ENCODE measurements around the gene BRICD5. TPM values are rescaled to one million over a fixed set of nuclear protein-coding genes. Genes with fewer than 3 reads are reported as not detected.

BRICD5 gene
- total RNA-seq, 1 experiment from 2014 or later, result 3.9 TPM

DNA sequence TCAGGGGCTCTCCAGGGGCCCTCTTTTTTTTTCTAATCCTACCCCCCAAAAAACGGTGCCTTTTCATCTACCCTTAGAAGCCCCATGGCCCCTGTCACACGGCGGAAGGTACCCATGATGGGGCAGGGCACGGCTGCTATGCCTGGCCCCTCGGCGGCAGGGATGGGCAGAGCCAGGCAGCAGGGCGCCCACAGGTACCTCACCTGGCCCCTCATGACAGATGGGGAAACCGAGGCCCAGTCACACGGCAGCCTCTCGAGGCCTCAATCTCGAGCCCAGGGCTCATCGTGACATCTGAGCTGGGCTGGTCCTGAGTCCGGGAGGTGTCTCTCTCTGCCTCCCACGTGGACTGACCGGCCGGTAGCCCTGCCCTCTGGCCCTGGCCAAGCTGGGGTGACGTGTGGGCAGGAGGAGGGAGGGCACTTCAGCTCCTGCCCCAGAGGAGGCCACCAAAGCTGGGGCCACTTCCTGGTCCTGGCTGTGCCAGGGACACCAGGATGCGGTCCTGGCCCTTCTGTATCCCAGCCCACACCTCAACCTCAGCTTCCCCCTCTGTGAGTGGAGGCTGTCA is 43.5 kb downstream of the BRICD5 start:
- DNase-seq, result no peak
- no peak overlapping the region for H3K4me3 ChIP-seq (ENCODE audit: insufficient read depth, low read depth, low read length)
- peaks cover 6% of the 10 kb centered on the region for H3K36me3 ChIP-seq (replicated peaks; ENCODE audit: control insufficient read depth, insufficient read depth, low read length)
- no peaks in the 10 kb centered on the region for H3K27me3 ChIP-seq (ENCODE audit: control insufficient read depth, insufficient read depth, low read length)

DNA sequence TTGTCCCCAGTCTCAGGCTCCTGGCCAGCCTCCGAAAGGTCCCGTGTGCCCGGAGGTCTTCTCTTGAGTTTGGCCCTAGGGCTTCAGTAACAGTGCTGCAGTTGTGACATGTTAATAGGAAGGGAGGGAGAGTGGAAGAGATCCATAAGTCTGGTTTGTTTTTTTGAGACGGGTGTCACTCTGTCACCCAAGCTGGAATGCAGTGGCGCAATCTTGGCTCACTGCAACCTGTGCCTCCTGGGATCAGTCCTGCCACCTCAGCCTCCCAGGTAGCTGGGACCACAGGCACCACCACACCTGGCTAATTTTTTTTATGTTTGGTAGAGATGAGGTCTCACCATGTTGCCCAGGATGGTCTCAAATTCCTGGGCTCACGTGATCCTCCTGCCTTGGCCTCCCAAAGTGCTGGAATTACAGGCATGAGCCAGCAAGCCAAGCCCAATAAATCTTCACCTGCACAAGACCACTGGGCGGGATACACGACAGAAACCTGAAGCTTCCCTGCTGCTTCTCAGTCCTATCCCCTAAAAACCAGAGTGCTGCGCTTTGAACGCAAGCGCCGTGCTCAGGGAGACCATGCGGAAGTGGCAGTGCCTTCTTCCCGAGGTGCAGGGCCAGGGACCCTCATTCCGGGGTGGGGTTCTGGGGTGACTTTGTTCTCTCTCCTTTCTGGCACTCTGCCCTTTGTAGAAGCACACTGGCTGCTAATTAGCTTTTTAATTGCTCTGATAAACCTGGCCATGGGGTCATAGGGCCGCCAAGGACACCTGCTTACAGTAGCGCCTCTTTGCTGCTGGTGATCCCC is 44.2 kb downstream of the BRICD5 start:
- Histone ChIP-seq H3K27me3 (ENCODE audit: control insufficient read depth, insufficient read depth, low read length) (no peaks in the 10 kb centered on the region), H3K36me3 (replicated peaks; ENCODE audit: control insufficient read depth, insufficient read depth, low read length) (peaks cover 6% of the 10 kb centered on the region), H3K4me3 (ENCODE audit: insufficient read depth, low read depth, low read length) (no peak overlapping the region)
- no peak for DNase-seq

DNA sequence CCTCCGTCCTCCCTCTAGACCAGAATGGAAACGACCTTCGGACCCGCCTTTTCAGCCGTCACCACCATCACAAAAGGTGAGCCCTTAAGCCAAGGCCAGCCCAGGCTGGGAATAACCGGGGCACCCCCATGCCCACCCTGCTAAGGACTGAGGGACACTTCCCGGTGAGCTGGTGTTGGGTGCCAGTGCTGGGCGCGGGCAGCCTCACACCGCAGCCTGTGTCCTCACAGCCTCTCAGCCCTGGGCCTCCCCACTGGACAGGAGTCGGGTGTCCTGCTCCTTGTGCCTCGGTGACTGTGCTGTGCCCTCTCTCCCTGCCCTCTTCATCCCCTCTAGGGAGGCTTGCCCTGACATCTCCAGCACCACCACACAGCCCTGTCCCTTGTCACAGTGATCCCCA is 44.8 kb downstream of the BRICD5 start:
- no peak overlapping the region for H3K4me3 ChIP-seq (ENCODE audit: insufficient read depth, low read depth, low read length)
- DNase-seq, result no peak
- H3K27me3 ChIP-seq (ENCODE audit: control insufficient read depth, insufficient read depth, low read length), result no peaks in the 10 kb centered on the region
- H3K36me3 ChIP-seq (replicated peaks; ENCODE audit: control insufficient read depth, insufficient read depth, low read length), result peaks cover 6% of the 10 kb centered on the region

DNA sequence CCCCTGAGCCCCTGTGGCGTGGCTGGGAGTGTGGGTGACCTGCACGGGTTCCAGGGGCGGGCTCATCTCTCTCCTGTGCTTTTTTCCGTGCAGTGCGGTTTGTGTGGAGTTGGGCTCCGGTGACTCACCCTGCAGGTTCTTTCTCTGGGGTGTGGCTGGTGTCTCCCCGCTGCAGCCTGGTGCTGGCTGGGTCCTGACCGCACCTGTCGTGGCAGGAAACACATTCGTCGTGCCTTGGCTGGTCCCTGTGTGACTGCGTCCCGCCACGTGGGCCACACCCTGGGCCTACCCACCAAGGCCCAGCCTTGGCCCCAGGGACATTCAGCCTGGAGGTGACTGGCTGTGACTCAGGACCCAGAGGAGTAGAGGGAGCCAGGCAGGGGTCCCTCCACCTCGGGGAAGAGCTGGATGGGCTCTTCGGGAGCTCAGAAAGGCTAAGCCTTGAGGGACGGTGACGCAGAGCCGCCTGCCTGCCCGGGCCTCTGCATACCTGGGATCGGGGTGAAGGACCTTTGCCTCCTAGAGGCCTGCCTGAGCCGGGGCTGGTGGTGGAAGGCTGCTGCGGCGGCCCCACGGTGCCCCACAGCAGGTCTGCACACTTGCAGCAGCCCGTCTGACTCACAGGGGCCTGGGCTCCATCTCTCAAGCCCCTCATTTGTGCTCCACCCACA is 47.3 kb downstream of the BRICD5 start:
- Histone ChIP-seq H3K27me3 (ENCODE audit: control insufficient read depth, insufficient read depth, low read length) (no peaks in the 10 kb centered on the region), H3K4me3 (ENCODE audit: insufficient read depth, low read depth, low read length) (no peak overlapping the region)
- DNase-seq, result no peak

DNA sequence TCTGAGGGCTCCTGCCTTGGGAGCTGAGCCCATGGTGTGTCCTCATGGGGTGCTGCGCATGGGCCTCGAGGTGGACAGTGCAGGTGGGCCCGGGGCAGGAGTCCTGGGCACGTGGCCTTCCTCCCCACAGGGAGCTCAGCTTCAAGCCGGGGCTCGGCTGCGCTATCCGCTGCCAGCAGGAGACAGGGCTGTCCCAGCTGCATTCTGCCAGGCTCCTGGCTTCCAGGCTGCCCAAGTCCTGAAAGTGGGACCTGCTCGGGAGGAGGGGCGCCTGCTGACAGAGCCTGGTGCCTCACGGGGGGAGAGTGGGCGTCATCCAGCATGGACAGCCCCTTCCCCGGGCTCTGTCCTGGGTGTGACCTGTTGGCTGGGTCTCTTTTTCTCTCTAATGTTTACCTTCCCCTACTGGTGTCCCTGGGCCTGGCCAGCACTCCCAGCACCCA is 48.0 kb downstream of the BRICD5 start:
- Histone ChIP-seq H3K4me3 (ENCODE audit: insufficient read depth, low read depth, low read length) (no peak overlapping the region), H3K36me3 (replicated peaks; ENCODE audit: control insufficient read depth, insufficient read depth, low read length) (peaks cover 4% of the 10 kb centered on the region), H3K27me3 (ENCODE audit: control insufficient read depth, insufficient read depth, low read length) (no peaks in the 10 kb centered on the region)
- DNase-seq, result no peak

More for the DNA sequence above, 47.3 kb downstream of the BRICD5 start:
- peaks cover 6% of the 10 kb centered on the region for H3K36me3 ChIP-seq (replicated peaks; ENCODE audit: control insufficient read depth, insufficient read depth, low read length)

DNA sequence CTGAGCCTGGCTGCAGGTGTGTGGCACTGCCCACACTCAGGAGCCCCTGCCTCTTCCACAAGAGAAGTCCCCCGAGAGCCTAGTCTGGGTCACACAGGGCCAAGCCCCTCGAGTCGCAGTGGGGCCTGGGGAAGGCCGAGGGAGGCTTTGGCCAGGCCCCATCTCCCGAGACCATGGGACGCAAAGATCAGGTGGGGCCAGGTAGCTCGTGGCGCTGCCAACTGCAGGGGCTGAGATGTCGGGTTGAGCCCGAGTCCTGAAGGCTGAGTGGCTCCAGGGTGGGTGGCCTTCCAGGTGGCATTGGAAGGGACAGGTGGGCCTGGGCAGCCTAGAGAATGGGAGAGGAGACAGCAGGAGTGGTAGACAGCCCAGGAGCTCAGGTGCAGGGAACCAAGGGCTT is 48.8 kb downstream of the BRICD5 start:
- DNase-seq, result no peak
- Histone ChIP-seq H3K27me3 (ENCODE audit: control insufficient read depth, insufficient read depth, low read length) (no peaks in the 10 kb centered on the region), H3K36me3 (replicated peaks; ENCODE audit: control insufficient read depth, insufficient read depth, low read length) (peaks cover 4% of the 10 kb centered on the region), H3K4me3 (ENCODE audit: insufficient read depth, low read depth, low read length) (no peak overlapping the region)

DNA sequence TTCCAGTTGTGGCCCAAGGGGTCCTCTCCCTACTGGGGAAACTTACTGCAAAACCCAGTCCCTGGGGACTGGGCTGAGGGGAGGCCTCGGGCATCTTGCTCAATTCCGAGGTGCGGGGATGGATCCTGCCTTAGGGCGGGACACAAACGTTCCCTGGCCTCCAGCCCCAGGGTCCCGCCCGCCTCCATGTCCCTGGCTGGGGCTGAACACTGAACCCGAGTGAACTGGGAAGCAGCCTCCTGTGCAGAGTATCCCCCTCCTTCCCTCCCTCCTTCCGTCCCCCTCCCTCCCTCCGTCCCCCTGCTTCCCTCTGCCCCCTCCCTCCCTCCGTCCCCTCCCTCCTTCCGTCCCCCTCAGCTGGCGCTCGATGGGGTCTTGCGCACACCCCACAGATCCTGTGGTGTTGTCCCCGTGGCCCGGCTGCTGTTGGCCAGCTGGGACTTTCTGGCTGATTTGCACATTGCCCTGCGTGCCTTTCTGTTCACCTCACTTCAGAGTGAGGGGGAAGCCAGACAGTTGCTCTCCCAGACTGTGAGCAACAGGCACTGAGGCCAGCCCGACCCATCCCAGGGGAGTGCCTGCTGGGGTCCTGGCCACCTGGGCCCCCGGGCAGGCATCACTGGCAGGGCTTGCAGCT is 49.6 kb downstream of the BRICD5 start:
- DNase-seq, result peak; percentile 77
- H3K27me3 ChIP-seq (ENCODE audit: control insufficient read depth, insufficient read depth, low read length), result no peaks in the 10 kb centered on the region
- peaks cover 4% of the 10 kb centered on the region for H3K36me3 ChIP-seq (replicated peaks; ENCODE audit: control insufficient read depth, insufficient read depth, low read length)
- no peak overlapping the region for H3K4me3 ChIP-seq (ENCODE audit: insufficient read depth, low read depth, low read length)

Other genes with a start within 250 kb of the BRICD5 start
- 4,719 and 5,018 TPM in 2 replicates for gene RPS2, start 246.0 kb downstream of the BRICD5 start, total RNA-seq (2014; rRNA removed; shearing (Covaris generic))
- gene RNF151, start 244.0 kb downstream of the BRICD5 start, total RNA-seq (2014; rRNA removed; shearing (Covaris generic)), result not detected in 2 replicates
- 91.7 and 104 TPM in 2 replicates for gene TBL3, start 238.8 kb downstream of the BRICD5 start, total RNA-seq (2014; rRNA removed; shearing (Covaris generic))
- gene NOXO1, start 229.4 kb downstream of the BRICD5 start, total RNA-seq (2014; rRNA removed; shearing (Covaris generic)), result 1.3 TPM in 1 of 2 replicates, not detected in the other
- 75.1 and 77.8 TPM in 2 replicates for gene GFER, start 226.7 kb downstream of the BRICD5 start, total RNA-seq (2014; rRNA removed; shearing (Covaris generic))
- gene SYNGR3, start 220.9 kb downstream of the BRICD5 start, total RNA-seq (2014; rRNA removed; shearing (Covaris generic)), result 38.6 and 60.0 TPM in 2 replicates
- 28.4 and 30.8 TPM in 2 replicates for gene ZNF598, start 201.0 kb downstream of the BRICD5 start, total RNA-seq (2014; rRNA removed; shearing (Covaris generic))
- 2.0 and 2.3 TPM in 2 replicates for gene NPW, start 191.1 kb downstream of the BRICD5 start, total RNA-seq (2014; rRNA removed; shearing (Covaris generic))
- 14.0 and 17.1 TPM in 2 replicates for gene NHERF2, start 184.0 kb downstream of the BRICD5 start, total RNA-seq (2014; rRNA removed; shearing (Covaris generic))
- 104 and 108 TPM in 2 replicates for gene NTHL1, start 163.0 kb downstream of the BRICD5 start, total RNA-seq (2014; rRNA removed; shearing (Covaris generic))
- 37.6 and 42.6 TPM in 2 replicates for gene TSC2, start 162.9 kb downstream of the BRICD5 start, total RNA-seq (2014; rRNA removed; shearing (Covaris generic))
- 45.6 and 64.4 TPM in 2 replicates for gene PKD1, start 75.0 kb downstream of the BRICD5 start, total RNA-seq (2014; rRNA removed; shearing (Covaris generic))
- 9.2 and 10.7 TPM in 2 replicates for gene RAB26, start 62.2 kb downstream of the BRICD5 start, total RNA-seq (2014; rRNA removed; shearing (Covaris generic))
- 147 and 153 TPM in 2 replicates for gene TRAF7, start 55.1 kb downstream of the BRICD5 start, total RNA-seq (2014; rRNA removed; shearing (Covaris generic))
- gene CASKIN1, start 14.3 kb downstream of the BRICD5 start, total RNA-seq (2014; rRNA removed; shearing (Covaris generic)), result 1.5 and 2.0 TPM in 2 replicates
- gene MLST8, start 5.4 kb downstream of the BRICD5 start, total RNA-seq (2014; rRNA removed; shearing (Covaris generic)), result 25.4 and 28.6 TPM in 2 replicates
- 42.5 and 57.4 TPM in 2 replicates for gene PGP, start 4.0 kb upstream of the BRICD5 start, total RNA-seq (2014; rRNA removed; shearing (Covaris generic))
- 33.4 and 36.8 TPM in 2 replicates for gene E4F1, start 12.7 kb upstream of the BRICD5 start, total RNA-seq (2014; rRNA removed; shearing (Covaris generic))
- gene DNASE1L2, start 25.6 kb upstream of the BRICD5 start, total RNA-seq (2014; rRNA removed; shearing (Covaris generic)), result 0.48 and 0.69 TPM in 2 replicates
- gene ECI1, start 40.7 kb upstream of the BRICD5 start, total RNA-seq (2014; rRNA removed; shearing (Covaris generic)), result 115 and 122 TPM in 2 replicates
- gene RNPS1, start 57.3 kb upstream of the BRICD5 start, total RNA-seq (2014; rRNA removed; shearing (Covaris generic)), result 282 and 306 TPM in 2 replicates
- gene ABCA3, start 129.9 kb upstream of the BRICD5 start, total RNA-seq (2014; rRNA removed; shearing (Covaris generic)), result 6.2 and 6.6 TPM in 2 replicates
- gene CCNF, start 218.6 kb upstream of the BRICD5 start, total RNA-seq (2014; rRNA removed; shearing (Covaris generic)), result 81.5 and 82.6 TPM in 2 replicates
- gene TEDC2, start 249.2 kb upstream of the BRICD5 start, total RNA-seq (2014; rRNA removed; shearing (Covaris generic)), result 87.2 and 90.7 TPM in 2 replicates

Measured in H7 (cell line).